ENCODE data around the gene C1orf74.

Gene C1orf74

DNA sequence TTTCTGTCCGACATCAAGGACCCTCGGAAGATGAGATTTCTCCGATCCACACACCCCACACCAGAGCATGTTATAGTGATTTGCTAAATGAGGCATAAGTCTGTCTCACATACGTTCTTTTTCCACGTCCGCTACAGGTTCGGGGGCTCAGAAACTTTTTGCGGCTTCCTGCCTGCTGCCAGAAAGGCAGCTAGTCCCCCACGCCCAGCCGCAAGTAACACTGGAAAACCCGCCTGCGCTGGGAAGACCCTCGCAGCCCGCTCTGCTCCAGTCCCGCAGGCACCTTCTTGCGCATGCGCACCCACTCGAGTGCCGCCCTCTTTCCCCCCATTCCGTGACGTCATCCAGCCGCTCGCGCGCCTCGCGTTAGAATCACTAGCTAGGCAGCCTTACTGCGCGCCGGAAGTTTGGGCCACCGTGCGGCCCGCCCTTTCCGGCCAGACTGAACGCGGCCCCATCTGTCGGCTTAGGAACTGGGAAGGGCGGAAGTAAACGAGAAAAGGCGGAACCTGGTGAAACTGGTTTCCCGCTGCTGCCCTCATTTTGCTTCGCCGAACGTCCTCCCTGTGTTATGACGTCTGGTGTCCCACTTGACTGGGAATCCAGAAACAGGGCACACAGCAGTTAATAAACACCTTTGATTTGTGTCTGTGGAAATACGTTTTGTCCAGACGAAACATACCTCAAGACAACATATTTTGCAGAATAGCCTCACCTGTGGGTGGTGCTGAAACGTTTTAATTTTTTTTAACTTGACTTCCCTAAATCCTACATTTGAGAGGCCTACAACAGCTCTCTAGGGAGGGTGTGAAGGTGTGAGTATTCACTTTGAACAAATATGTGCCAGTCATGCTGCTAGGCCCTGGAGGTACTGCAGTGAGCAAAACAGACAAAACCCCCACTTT, at the start of gene C1orf74:
Gene C1orf74, minus strand, starts transcription at position 295 of the 905 bp plus-strand sequence. CDS start 925 bp downstream, outside the sequence.
- DNase-seq, result peak; percentile 100

DNA sequence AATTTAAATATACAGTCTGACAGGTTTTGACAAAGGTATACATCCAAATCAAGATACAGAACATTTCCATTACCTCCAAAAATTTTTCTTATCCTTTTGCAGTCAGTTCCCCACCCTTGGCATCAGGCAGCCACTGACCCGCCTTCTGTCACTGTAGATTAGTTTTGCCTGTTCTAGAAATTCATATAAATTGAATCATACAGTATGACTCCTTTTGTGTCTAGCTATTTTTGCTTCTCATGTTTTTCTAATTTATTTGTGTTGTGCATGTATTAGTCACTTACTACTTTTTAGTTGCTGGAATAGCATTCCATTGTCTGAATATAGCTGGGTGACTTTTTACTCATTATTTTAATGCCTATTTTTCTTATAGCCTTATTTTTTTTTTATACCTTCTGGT, 47.3 kb upstream of the C1orf74 start:
- no peak for DNase-seq

- no peak for DNase-seq
Observed at GRCh38 chr1:209830722-209831121, 46.4 kb upstream of the C1orf74 start.

- DNase-seq, result no peak
Observed at GRCh38 chr1:209829716-209830115, 45.4 kb upstream of the C1orf74 start.

DNA sequence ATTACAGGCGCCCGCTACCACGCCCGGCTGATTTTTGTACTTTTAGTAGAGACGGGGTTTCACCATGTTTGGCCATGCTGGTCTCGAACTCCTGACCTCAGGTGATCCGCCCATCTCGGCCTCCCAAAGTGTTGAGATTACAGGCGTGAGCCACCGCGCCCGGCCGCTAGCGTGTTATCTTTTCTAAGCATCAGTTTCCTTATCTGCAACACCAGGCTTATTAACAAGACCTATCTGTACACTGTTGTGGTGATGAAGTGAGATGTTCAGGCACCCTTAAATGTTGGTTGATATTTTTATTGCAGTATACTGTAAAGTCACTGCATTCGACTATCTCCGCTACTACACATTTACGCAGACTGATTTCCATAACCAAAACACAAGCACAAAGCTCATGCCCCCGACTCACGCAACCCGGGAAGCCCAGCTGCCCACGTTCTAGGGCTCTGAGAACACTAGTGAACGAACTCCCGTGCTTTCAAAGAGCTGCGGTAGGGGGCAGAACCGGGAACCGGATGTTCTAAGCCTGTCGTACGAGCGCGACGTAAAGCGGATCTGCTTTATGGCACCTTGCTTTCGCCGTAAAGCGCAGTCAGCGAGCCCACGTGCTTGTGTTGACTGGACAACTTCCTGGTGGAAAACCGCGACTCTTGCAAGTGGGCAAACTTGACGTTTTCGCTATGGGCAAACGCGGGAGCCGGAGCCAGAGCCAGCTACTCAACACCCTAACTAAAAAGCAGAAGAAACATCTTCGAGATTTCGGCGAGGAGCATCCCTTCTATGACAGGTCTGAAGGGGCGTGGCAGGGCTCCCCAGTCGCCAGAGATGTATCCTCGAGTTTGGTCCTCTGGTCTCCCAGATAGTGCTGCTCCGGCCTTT, 43.3 kb upstream of the C1orf74 start, which contains the start of gene UTP25:
Gene UTP25, plus strand, starts transcription at position 589 of the 879 bp plus-strand sequence. Its CDS starts 92 bp downstream, at position 681.
- peak; percentile 94 for DNase-seq

DNA sequence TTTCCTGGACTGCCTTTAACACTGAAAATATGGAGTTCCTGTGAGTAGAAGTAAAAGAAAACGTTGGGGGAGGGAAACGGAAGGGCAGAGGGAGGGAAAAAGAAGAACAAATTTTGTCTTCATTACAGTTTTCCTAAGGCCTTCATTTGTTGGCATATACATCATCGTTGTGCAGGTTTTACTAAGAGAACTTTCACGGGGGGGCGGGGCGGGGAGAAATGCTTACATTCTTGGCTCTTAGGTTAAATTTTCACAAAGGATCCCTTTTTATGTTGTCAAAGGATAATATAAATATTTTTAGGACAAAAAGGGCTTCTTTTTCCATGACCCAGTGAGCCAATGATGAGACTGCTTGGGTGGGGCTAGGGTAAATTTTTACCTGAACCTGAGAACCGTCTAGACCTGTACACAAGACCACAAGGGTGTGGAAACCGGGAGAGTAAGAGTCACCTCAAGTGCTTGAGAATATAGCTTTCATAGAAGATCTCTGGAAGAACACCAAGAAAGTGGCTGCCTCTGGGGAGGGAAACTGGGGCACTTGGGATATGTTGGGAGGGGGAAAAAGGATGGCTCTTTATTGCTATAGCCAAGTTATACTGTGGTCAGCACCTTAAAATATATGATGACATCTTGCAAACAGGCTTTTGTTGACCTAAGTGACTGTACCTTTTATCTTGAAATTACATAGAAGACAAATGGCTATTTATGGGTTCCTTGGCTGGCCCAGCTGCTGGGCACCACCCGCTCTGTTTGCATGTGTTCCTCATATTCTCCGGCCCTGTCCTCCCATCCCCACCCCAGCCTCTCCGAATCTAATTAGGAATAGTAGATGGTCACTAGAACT, 41.5 kb upstream of the C1orf74 start:
- DNase-seq, result no peak

- no peak for DNase-seq
Observed at GRCh38 chr1:209823143-209824041, 39.0 kb upstream of the C1orf74 start.

GRCh38 chr1:209822706-209823105, 38.3 kb upstream of the C1orf74 start:
- no peak for DNase-seq

DNA sequence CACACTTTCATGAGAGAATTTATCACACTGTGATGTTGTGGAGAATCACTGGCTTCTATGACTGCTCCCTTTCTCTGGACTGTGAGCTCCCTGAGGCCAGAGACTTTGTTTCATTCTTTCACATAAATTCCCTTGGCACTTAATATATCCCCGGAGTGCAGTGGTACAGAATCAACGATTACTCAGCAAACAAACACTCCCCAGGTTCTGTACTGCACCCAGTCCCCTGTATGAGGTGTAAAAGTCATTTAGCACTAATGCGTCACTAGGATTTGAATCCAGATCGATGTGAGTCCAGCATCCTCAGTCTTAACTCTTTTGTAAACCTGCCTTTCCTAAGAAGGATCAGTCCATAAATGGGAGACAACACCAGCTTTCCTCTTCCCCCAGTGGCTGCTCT, 36.6 kb upstream of the C1orf74 start:
- DNase-seq, result no peak

GRCh38 chr1:209819058-209819457, 34.7 kb upstream of the C1orf74 start:
- no peak for DNase-seq

DNA sequence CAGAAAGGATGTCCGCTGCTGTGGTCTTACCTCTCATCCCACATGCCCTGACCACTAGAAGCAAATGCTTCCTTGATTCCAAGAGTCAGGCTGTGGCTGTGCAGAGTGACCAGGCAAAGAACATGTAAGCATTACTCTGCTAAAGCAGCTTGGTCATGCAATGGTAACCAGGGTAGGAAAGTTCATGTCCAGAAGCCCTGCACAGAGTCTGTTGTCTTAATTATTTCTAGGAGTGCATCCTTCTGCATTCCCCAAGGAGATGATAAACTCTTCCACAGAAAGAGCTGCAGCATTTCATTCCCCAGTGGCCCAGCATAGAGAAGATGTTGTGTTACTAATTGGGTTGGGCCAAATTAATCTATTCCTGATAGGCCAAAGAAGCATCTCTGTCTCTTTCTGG, 33.3 kb upstream of the C1orf74 start:
- no peak for DNase-seq

DNA sequence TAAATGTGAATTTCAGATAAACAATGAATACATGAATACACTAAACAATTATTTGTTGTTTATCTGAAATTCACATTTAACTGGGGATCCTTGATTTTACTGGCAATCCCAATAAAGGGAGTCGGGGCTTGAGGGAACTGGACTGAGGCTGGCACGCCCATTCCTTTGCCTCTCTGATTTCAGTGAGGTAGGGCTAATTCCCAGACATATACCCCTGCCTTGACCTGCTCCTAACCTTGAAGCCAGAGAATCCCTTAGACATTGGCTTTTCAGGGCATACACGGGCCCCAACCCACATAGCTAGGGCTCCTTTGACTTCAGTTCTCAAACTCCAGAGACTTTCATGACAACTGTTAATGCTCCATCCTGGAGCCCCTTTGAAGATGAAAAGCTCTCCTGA, 32.6 kb upstream of the C1orf74 start:
- no peak for DNase-seq

DNA sequence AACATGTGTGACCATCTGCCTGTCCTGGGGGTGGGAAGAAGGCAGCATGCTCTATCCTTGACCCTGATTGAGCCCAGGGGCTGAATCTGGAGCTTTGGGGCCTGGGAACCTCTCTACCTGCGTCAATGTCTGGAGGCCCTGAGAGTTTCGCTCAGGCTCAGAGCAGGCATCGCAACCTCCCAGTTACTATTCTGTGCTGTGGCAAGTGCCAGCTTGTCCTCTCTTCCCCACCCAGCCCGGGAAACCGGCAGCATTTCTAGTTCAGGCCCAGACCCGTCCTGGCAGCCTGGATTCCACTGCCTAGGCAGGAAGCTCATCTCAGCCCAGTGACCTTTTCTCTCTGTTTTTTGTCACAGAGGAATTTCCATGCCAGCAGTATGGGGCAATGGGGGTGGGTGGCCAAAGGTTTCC, 31.6 kb upstream of the C1orf74 start:
- DNase-seq, result no peak

DNA sequence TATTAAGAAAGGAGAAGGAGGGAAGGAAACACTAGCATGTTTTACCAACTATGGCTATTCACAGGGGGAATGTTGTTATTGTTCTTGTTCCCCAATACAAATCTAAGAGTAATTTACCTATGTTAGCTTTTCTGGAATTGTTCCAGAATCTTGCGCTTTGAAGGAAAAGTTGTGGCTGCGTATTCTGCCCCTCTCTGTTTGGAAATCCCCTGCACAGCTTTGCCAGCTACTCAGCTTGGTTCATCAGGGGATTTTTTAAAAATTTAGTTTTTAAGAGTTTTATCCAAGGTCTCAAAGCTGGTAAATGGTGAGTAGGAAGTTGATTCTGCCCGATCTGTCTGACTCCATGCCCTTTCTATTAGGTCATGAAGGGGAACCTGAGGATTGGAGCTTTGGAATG, 31.1 kb upstream of the C1orf74 start:
- no peak for DNase-seq

DNA sequence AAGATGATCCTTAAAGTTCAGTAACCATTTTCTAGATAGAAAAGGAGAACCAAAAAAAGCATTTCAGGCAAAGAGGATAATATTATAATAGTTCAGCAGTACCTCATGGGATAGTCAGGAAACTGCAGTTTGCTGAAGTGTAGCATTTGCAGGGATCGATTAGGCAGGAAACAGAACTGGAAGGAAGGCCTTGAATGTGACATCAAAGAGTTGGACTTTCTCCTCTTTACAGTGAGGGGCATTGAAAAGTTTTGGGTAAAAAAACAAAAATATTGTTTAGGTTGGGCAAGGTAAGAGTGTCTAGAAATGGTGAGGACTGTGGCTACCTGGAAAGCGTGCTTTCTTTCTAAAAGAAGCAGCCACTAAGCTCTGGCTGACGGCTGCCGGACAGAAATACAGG, 29.5 kb upstream of the C1orf74 start:
- DNase-seq, result no peak

DNA sequence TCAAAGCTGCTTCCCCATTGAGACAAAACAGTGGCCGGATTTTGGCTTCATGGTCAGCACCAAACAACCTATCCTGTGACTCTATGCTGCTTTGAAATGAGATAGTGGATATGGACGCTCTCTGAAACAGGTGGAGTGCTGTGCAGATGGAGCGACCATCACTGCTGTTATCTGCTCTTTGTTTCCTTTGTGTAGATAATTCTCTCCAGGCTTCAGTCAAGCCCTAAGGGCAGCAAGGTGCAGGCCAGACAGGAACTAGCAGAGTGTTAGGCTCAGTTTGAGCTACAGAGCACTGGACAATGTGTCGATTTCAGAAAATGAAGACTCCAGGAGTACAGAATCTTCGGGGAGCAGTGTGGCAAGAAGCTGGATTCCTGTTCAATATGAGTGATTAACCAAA, 26.4 kb upstream of the C1orf74 start:
- DNase-seq, result no peak

GRCh38 chr1:209809611-209810010, 25.3 kb upstream of the C1orf74 start:
- DNase-seq, result no peak

DNA sequence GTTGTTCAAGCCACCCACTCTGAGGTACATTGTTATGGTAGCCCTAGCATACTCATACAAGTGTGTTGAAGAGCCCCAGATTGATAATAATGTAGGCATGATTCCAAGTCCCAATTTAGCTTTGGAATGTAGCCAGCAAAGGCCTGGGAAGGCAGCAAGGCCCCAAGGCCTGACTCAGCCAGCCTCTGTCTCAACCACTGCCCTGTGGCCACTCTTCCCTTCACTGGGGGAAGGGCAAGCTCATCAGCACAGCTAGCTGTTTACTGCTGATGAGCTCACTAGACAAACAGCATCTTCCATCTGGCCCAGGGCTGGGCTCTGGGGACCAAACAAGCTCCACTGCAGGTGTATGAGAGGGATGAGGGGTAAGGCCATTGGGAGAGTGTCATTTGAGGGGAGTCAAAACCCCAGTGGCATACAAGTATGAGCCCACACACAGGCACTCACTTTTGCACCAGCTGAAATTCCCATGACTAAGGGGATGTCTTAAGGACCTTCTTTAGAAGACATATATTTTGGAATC, 23.8 kb upstream of the C1orf74 start:
- no peak for DNase-seq

GRCh38 chr1:209807509-209807908, 23.1 kb upstream of the C1orf74 start:
- no peak for DNase-seq

- peak; percentile 86 for DNase-seq
Observed at GRCh38 chr1:209805875-209806760, 21.8 kb upstream of the C1orf74 start, which contains the start of gene IRF6. Gene IRF6, minus strand, starts transcription at chr1:209806142. Its CDS starts 4,729 bp downstream, at chr1:209801413.

Measured in activated T-cell treated with anti-CD3 and anti-CD28 coated beads, Interleukin-2, amount 50 U/mL, for 1 hour (primary cell).